Peyer's patch (tissue), 4 donors: ENCODE results near the gene ABLIM2.

Source experiments
- POLR2A ChIP-seq, 2 donors: fragments of 450-650 bp; IDR thresholded peaks; one replicate each; pipeline ENCODE4 v1.5.1; 2017; ENCODE audit warnings: antibody characterized with exemption in 2 of 2, mild to moderate bottlenecking in 2 of 2, moderate library complexity in 2 of 2
- TF ChIP-seq, protein P1 (sequence below), 6 experiments: fragments of 450-650 bp in 4 of 6; fragments of 200-600 bp in 2 of 6; sonication (generic) in 1 of 6; IDR thresholded peaks; one replicate each; pipeline ENCODE4 v1.5.1; 2017 to 2019; ENCODE audit warnings: antibody characterized with exemption in 6 of 6, mild to moderate bottlenecking in 3 of 6, moderate library complexity in 1 of 6

DNA sequence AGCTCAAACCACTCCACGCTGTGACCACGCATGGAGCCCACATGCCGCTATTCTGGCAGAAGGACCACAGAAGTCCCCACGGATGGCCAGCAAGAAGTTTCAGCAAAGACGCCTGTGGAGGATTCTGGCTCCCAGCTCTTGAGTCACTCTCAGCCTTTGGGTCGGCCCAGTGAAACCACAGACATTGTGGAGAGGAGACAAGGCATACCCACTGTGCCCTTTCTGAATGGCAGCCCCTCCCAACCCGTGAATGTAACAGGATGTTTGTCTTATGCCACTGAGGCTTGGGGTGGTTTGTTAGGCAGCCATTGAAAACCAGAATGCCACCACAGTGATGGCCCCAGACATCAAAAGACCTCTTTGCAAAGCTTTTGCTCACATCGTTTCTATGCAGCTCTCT is 42.7 kb downstream of the ABLIM2 start:
- no peak for TF ChIP-seq POLR2A (IDR thresholded peaks at IDR 0.05)
- TF ChIP-seq, protein P1, sequence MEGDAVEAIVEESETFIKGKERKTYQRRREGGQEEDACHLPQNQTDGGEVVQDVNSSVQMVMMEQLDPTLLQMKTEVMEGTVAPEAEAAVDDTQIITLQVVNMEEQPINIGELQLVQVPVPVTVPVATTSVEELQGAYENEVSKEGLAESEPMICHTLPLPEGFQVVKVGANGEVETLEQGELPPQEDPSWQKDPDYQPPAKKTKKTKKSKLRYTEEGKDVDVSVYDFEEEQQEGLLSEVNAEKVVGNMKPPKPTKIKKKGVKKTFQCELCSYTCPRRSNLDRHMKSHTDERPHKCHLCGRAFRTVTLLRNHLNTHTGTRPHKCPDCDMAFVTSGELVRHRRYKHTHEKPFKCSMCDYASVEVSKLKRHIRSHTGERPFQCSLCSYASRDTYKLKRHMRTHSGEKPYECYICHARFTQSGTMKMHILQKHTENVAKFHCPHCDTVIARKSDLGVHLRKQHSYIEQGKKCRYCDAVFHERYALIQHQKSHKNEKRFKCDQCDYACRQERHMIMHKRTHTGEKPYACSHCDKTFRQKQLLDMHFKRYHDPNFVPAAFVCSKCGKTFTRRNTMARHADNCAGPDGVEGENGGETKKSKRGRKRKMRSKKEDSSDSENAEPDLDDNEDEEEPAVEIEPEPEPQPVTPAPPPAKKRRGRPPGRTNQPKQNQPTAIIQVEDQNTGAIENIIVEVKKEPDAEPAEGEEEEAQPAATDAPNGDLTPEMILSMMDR (IDR thresholded peaks at IDR 0.05) = no peak
